Measurements from ENCODE around the gene TCF12.

Gene TCF12

GRCh38 chr15:57306944-57307411 is 388.5 kb downstream of the TCF12 start:
- DNase-seq: no peak

- DNase-seq: no peak
Observed at GRCh38 chr15:57307527-57308169, 389.2 kb downstream of the TCF12 start.

DNA sequence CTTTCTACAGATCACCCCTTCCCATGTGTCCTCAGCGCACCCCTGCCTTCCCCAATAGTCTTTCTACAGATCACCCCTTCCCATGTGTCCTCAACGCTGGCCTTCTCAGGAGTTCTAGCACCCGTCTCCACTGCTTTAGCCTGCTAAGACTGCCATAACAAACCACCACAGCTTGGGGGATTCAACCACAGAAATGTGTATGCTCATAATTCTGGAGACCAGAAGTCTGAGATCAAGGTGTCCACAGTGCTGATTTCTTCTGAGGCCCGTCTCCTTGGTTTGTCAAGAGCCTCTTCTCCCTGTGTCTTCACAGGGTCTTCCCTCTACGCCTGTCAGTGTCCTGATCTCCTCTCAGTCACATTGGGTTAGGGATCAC is 389.7 kb downstream of the TCF12 start:
- DNase-seq: no peak

- DNase-seq: no peak
Observed at GRCh38 chr15:57309856-57310760, 391.7 kb downstream of the TCF12 start.

DNA sequence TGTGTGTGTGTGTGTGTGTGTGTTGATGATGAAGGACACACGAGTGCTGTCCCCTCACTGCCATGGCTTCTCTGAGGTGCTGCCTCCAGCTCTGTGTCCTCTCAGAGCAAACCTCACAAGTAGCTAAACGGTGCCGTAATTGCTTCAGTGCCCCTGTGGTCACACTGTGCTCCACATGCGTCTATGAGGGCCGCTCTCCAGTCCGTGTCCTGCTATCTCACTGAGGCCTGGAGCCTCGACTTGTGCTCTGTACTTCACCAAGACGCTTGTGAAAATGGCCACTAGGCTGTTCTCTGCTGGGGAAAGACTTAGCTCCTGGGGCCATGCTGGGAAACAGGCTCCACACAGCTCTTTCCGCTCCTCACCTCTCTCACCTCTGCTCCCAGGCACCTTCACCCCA is 392.4 kb downstream of the TCF12 start:
- DNase-seq: no peak

GRCh38 chr15:57312006-57312317 is 393.5 kb downstream of the TCF12 start:
- no peak for DNase-seq

DNA sequence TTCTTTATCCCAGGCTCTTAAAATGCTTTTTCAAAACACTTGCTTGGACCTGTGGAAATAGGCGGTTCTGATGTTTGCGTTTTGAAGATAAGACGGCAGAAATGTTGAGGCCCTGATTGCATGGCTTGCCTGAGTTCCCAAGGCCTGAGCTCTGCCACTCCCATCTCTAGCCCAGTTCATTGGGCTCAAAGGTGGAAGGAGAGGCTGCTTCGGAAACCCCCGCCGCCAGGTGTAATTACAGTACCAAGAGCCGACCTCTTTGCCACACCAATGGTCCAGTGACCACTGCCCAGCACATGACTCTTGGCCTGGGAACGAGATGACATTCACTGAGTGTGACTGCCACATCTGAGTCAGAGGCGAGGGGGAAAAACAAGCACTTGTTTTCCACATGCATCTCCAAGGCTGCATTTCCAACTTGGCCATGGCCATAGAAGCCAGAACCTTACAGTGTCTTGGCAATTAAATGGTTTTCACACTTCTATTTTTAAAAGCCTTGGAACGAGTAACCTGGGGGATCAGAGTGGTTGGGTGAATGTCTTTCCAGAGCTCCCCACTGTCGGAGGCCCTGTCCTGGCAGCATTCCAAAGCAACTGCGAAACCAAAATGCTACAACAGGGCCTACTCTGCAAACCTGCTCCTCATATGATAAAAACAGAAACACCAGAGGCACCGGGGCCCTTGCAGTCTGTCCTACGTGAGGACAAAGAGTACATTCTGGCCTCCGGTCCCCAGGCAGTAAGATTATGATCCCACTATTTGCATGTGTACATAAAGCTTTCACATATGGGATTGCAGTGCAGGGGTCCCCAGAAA is 394.1 kb downstream of the TCF12 start:
- no peak for DNase-seq

- DNase-seq: no peak
Observed at GRCh38 chr15:57313134-57313483, 394.7 kb downstream of the TCF12 start.

GRCh38 chr15:57314221-57314620 is 395.8 kb downstream of the TCF12 start:
- DNase-seq: no peak

DNA sequence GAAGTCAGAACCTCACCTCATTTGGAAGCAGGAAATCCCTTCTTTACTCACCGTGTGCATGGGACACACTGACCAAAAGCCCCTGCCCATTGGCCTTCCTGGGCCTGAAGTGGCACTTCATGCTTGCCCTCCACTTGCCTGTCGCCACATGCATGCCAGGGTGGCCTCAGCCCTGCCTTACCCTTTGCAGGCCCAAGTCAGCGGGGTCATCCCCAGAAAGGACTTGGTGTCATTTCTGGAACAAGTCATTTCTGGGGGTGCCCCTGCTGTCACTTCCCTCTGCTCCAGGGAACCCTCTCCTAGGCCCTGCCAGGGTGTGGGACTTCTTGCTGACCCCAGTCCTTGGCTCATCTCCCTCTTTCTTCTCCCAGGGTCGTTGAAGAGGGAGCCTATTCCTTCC is 398.0 kb downstream of the TCF12 start:
- no peak for DNase-seq

GRCh38 chr15:57319226-57319918 is 400.9 kb downstream of the TCF12 start:
- no peak for DNase-seq

DNA sequence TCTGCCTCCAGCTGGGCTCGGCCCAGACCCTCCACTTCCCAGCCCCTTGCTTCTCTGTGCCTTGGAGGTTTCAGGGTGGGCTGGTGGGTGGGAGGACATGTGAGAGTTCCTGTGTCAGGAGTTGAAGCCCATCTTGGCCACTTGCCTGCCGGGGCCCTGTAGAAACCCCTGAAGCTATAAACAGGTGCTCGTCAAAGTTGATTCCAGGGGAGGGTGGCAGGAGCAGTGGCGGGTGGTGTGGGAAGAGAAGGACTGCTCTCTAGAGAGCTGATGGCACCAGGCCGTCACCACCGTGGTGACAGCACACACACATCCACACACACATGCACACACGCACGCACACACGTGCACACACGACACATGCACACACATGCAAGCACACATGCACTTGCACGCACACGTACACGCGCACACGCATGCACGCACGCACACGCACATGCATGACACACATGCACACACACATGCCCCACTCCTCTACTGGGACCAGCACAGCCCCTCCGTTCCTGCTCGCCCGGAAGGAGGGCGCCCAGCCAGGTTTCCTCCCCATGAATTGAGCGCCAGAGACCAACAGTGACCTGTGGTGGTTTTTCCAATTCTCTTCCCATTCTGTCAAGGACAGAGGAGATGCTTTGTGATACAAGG is 401.6 kb downstream of the TCF12 start:
- DNase-seq: no peak

DNA sequence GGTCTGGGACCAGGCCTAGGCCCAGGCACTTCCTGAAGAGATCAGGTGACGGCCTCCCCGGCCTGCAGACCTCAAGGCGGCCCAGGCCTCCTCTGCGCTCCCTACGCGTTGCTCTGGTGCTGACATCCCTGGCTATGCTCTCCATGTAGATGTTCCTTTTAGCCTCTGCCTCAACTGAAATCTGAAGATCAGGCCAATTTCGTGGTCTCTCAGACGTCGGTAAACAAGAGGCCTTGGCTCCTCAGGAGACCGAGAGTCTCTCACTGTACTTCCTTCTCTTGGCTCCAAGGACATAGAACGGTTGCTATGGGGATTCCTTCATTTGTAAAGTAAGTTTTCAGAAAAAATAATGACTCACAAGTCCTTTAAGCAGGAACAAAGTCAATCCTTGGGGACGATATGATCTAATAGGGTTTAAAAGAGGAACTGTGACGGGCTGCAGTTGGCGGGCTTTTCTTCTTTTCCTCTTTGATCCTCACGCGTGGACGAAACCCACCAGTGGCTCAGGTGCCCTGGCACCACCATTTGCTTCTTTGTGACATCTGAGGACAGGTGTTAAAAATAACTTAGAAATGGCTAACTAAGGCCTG is 402.3 kb downstream of the TCF12 start:
- DNase-seq: no peak

DNA sequence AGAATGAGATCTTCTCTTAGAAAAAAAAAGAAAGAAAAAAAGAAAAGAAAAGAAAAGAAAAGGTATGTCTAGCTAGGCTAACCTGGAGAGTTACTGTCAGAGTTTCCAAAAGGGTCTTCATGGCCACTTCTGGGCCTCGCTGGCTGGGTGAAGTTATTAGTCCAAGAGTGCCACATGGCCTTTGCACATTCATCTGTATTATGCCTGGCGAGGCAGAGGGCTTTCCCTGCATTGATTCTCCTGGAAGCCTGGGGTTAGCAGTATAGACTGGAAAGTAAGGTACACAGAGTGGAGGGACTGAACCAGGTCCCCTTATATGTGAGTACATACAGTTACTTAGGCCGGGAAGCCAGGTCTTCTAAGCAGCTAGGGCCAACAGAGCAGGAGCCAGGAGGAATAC is 403.0 kb downstream of the TCF12 start:
- no peak for DNase-seq

DNA sequence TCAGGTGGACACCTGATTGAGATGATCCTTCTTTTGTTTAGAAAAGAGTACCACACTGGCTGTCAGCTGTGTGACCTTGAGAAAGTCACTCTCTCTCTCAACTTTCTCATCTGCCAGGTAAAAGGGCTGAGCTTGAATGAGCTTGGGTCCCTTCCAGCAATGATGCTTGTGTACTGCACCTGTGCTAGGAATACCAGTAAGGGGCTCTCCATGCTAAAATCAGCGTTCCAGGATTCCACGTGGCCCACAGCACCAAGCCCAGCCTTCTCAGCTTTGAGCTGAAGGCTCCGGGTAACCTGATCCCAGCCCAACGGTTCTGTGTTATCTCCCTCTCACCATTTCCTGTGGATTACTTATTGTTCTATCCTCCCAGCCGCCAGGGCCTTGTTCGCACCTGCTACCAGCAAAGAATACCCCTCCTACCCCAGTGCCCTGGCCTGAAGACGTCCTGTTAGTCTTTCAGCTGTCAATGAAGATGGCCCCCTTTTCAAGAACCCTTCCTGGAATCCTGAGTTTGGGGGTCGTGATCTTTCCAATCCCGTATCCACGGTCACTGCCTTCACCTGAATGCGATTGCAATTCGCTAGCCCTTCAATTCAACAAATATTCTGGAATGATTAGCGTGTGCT is 403.6 kb downstream of the TCF12 start:
- no peak for DNase-seq

DNA sequence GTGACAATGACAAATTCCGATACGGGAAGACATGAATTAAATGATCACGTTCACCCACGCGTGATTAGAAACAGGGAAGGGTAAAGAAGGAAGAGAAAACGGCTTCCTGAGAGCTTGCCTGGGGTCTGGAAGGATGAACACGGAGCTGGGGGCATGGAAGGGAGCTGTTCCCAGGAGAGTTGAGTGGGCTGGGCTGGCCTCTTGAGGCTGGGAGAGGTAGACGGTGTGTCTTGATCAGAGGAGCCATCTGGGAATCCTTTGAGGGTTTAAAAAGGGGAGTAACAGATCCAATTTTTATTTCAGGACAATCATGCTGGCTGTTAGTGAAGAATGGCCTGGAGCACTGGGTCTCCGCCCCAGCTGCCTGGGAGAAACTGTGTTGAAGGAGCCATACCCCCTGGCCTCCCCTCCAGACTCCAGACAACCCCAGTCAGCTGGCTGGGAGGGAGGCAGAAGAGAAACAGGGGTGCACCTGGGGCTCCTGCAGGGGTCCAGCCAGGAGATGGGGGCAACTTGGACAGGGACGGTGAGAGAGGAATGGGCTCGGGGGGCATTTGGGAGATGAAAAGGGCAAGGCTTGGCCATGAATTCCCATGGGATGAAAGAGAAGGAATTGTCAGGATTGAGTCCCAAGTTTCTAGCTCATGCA is 404.3 kb downstream of the TCF12 start:
- DNase-seq: no peak

- DNase-seq: no peak
Observed at GRCh38 chr15:57323299-57323805, 404.9 kb downstream of the TCF12 start.

DNA sequence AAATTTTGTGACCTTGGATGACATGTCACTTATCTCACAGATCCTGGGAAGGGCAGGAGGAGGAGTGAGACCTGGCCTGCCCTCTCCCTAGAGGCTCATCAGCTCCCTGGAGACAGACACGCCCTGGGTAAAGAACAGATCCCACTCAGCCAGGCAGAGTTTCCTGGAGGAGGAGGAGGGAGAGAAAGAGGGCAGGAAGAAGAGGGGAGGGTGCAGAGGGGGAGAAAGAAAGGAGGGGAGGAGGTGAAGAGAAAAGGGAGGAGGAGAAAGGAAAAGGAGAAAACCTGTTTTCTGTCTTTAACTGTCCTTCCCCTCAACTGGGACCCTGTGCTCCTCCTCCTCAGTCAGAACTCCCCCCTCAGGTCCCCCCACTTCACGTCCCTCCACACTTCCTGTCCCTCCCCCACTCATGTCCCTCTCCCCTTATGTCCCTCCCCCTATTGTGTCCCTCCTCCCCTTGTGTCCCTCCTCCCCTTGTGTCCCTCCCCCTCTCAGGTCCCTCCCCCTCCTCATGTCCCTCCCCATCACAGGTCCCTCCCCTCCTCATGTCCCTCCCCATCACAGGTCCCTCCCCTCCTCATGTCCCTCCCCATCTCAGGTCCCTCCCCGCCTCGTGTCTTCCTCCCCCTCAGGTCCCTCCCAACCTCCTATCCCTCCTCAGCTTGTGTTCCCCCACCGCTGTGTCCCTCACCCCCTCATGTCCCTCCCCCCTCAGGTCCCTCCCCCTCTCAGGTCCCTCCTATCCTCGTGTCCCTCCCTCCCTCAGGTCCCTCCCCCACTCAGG is 405.6 kb downstream of the TCF12 start:
- DNase-seq: peak in 1 of 2 donors; percentile 10

DNA sequence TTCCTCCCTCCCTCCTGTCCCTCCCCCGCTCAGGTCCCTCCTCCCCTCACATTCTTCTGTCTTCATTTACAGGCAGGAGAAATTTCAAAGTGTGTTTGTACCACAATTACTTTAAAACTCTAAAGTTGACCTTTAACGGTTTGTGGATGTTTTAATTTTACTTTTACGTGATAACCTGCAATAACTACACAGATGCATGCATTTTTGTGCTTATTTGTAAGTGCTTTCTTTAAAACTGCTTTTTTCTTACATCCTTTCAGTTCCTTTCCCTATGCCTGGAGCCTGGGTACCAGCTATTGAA is 406.1 kb downstream of the TCF12 start:
- DNase-seq: no peak

- no peak for DNase-seq
Observed at GRCh38 chr15:57324944-57325679, 406.7 kb downstream of the TCF12 start.

Measured in CD4-positive, alpha-beta T cell treated with Interferon alpha-2 for 1 hour (primary cell).